Measurements from ENCODE around the gene OR4C45. TPM values are rescaled to one million over a fixed set of nuclear protein-coding genes. Genes with fewer than 3 reads are reported as not detected.

OR4C45 gene
- total RNA-seq = not detected

GRCh38 chr11:50032574-50032973, at the start of gene OR4C45:
OR4C45 (plus strand) TSS chr11:50032874.

Other genes starting within 250 kb of the OR4C45 start
- not detected for gene OR4C13, start 80.5 kb upstream of the OR4C45 start, total RNA-seq
- not detected for gene OR4C12, start 50.3 kb upstream of the OR4C45 start, total RNA-seq